ENCODE measurements around the gene PACSIN1.

The PACSIN1 gene

DNA sequence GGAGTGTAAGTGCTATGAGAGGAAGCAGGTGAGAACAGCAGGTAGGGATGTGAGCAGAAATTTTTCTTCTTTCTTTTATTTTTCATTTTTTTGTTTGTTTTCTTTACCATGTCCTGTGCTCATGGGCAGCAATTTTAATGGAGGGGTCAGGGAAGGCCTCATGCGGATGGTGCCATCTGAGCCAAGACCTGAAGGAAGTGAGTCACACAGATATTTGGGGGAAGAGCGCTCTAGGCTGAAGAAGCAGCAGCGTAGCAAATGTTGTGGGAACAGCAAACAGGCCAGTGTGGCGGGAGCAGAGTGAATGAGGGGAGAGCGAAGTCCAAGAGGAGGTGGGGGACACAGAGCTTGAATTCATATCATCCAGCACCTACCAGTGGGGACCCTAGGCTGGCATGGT is 77.5 kb downstream of the PACSIN1 start:
- peak; percentile 80 for ATAC-seq
- TF ChIP-seq, protein P1, sequence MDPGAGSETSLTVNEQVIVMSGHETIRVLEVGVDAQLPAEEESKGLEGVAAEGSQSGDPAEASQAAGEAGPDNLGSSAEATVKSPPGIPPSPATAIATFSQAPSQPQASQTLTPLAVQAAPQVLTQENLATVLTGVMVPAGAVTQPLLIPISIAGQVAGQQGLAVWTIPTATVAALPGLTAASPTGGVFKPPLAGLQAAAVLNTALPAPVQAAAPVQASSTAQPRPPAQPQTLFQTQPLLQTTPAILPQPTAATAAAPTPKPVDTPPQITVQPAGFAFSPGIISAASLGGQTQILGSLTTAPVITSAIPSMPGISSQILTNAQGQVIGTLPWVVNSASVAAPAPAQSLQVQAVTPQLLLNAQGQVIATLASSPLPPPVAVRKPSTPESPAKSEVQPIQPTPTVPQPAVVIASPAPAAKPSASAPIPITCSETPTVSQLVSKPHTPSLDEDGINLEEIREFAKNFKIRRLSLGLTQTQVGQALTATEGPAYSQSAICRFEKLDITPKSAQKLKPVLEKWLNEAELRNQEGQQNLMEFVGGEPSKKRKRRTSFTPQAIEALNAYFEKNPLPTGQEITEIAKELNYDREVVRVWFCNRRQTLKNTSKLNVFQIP (CRISPR knock-in tag; IDR thresholded peaks at IDR 0.05; ENCODE audit: borderline replicate concordance, low read depth), result no peak
- no peak for TF ChIP-seq ARNTL (CRISPR knock-in tag; IDR thresholded peaks at IDR 0.05; ENCODE audit: borderline replicate concordance, low read depth)

DNA sequence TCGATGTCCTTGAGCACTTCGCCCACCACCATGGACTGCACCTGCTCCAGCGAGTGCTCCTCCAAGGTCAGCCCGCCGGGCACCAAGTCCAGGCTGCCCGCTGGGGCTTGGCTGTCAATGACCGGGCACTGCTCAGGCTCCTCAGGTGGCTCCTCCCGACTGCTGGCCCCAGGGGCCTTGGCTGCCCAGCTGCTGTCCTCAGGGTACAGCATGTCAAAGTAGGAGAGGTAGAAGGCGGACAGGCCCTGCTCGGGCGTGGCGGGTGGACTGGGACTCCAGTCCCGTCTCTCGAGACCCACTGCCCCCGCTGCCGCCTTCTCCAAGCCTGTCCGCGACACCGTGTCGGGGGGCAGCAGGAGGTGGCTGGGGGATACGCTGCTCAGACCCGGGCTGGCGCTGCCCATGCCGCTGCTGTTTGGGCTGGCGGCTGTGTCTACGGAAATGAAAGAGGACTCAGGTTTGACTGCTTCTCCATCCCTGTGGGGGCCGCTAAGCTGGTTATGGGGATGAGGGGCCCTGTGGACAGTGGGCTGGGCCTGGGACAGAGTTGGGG is 78.3 kb downstream of the PACSIN1 start:
- no peak; the same call in 2 of the 3 replicates for ATAC-seq
- TF ChIP-seq OSR1 (CRISPR knock-in tag; IDR thresholded peaks at IDR 0.05) (no peak), ARNTL (CRISPR knock-in tag; IDR thresholded peaks at IDR 0.05; ENCODE audit: borderline replicate concordance, low read depth) (no peak), BACH2 (CRISPR knock-in tag; IDR thresholded peaks at IDR 0.05; ENCODE audit: borderline replicate concordance) (no peak), ZNF565 (CRISPR knock-in tag; conservative IDR thresholded peaks at IDR 0.05; ENCODE audit: low read depth) (no peak), ZC3H10 (CRISPR knock-in tag; IDR thresholded peaks at IDR 0.05) (no peak), CSDC2 (CRISPR knock-in tag; IDR thresholded peaks at IDR 0.05) (no peak)

DNA sequence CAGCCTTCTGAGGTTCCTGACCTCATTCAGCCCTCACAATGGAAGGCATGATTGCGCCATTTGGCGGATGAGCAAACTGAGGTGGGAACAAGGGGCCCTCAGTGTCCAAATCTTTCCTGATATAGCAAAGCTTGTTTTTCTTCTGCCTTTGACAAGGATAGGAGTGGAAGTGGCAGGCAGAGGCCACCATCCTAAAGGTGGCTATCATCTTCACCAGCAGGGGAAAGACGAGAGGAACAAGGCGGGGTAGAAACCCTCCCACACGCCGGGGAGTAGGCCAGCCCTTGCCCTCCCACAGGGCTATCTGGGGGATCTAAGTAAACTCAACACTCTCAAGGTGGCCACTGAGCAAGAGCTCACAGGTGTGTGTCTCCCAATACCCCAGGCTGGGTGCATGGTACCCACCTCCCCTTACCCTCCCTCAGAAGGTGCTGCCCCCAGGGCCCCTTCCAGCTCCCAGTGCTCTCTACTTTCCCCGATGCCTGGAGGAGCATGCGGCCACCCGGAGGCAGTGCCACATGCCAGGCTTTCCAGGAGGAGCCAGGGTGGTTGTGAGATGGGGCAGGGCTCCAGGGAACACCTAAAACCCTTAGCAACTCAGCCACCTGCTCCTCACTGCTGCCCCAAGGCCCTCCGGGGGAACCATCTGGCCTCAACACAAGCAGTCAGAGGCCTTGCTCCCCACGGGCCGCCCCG is 79.0 kb downstream of the PACSIN1 start:
- no peak for ATAC-seq
- TF ChIP-seq ZNF8 (CRISPR knock-in tag; IDR thresholded peaks at IDR 0.05) (no peak), SNAI2 (CRISPR knock-in tag; IDR thresholded peaks at IDR 0.05) (no peak), CREB5 (CRISPR knock-in tag; IDR thresholded peaks at IDR 0.05; ENCODE audit: low read depth) (no peak), ZFP3 (CRISPR knock-in tag; IDR thresholded peaks at IDR 0.05) (no peak), ZNF70 (CRISPR knock-in tag; IDR thresholded peaks at IDR 0.05) (no peak), ZNF565 (CRISPR knock-in tag; conservative IDR thresholded peaks at IDR 0.05; ENCODE audit: low read depth) (no peak), ZC3H10 (CRISPR knock-in tag; IDR thresholded peaks at IDR 0.05) (no peak), GLIS3 (CRISPR knock-in tag; IDR thresholded peaks at IDR 0.05) (no peak), OSR1 (CRISPR knock-in tag; IDR thresholded peaks at IDR 0.05) (no peak)
- TF ChIP-seq, protein P1 (CRISPR knock-in tag; IDR thresholded peaks at IDR 0.05; ENCODE audit: borderline replicate concordance, low read depth), result no peak
- TF ChIP-seq, protein P2, sequence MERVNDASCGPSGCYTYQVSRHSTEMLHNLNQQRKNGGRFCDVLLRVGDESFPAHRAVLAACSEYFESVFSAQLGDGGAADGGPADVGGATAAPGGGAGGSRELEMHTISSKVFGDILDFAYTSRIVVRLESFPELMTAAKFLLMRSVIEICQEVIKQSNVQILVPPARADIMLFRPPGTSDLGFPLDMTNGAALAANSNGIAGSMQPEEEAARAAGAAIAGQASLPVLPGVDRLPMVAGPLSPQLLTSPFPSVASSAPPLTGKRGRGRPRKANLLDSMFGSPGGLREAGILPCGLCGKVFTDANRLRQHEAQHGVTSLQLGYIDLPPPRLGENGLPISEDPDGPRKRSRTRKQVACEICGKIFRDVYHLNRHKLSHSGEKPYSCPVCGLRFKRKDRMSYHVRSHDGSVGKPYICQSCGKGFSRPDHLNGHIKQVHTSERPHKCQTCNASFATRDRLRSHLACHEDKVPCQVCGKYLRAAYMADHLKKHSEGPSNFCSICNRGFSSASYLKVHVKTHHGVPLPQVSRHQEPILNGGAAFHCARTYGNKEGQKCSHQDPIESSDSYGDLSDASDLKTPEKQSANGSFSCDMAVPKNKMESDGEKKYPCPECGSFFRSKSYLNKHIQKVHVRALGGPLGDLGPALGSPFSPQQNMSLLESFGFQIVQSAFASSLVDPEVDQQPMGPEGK (CRISPR knock-in tag; IDR thresholded peaks at IDR 0.05; ENCODE audit: borderline replicate concordance), result no peak

- ATAC-seq, result peak; percentile 36; the same call in 2 of the 3 replicates
- TF ChIP-seq ZNF565 (CRISPR knock-in tag; conservative IDR thresholded peaks at IDR 0.05; ENCODE audit: low read depth) (no peak), ESRRG (CRISPR knock-in tag; IDR thresholded peaks at IDR 0.05) (no peak), CREB5 (CRISPR knock-in tag; IDR thresholded peaks at IDR 0.05; ENCODE audit: low read depth) (no peak), ZNF8 (CRISPR knock-in tag; IDR thresholded peaks at IDR 0.05) (no peak), OSR1 (CRISPR knock-in tag; IDR thresholded peaks at IDR 0.05) (no peak), PPARA (CRISPR knock-in tag; IDR thresholded peaks at IDR 0.05; ENCODE audit: borderline replicate concordance) (no peak), TCF4 (CRISPR knock-in tag; IDR thresholded peaks at IDR 0.05; ENCODE audit: borderline replicate concordance) (no peak), ISL1 (CRISPR knock-in tag; IDR thresholded peaks at IDR 0.05) (no peak), CSDC2 (CRISPR knock-in tag; IDR thresholded peaks at IDR 0.05) (no peak), RARB (CRISPR knock-in tag; IDR thresholded peaks at IDR 0.05) (no peak), GLIS3 (CRISPR knock-in tag; IDR thresholded peaks at IDR 0.05) (no peak), ZC3H10 (CRISPR knock-in tag; IDR thresholded peaks at IDR 0.05) (no peak), ARNTL (CRISPR knock-in tag; IDR thresholded peaks at IDR 0.05; ENCODE audit: borderline replicate concordance, low read depth) (no peak), ZNF70 (CRISPR knock-in tag; IDR thresholded peaks at IDR 0.05) (no peak)
- TF ChIP-seq, protein P2 (CRISPR knock-in tag; IDR thresholded peaks at IDR 0.05; ENCODE audit: borderline replicate concordance), result no peak
- TF ChIP-seq, protein P1 (CRISPR knock-in tag; IDR thresholded peaks at IDR 0.05; ENCODE audit: borderline replicate concordance, low read depth), result no peak
These were observed 80.9 kb downstream of the PACSIN1 start for GRCh38 chr6:34546551-34547321.

All from SK-N-SH treated with all-trans-retinoic acid at 6 μM for 48 hours (cell line).